Neural progenitor cell (in vitro differentiated cells): ENCODE data around the gene BICDL1. TPM values are rescaled to one million over a fixed set of nuclear protein-coding genes. Genes with fewer than 3 reads are reported as not detected.

Experiments used
- DNase-seq: peaks from one replicate; pipeline ENCODE4 v3.0.0-alpha.2; 2016; ENCODE audit warnings: low spot score
- H2AFZ ChIP-seq: fragments of 200-600 bp; sonication (generic); replicated peaks from 2 replicates; pipeline ENCODE4 v1.6.1; 2016; ENCODE audit warnings: antibody characterized with exemption
- H3F3A ChIP-seq: fragments of 200-600 bp; sonication (generic); 2 replicates; pipeline ENCODE4 v1.6.1; 2016; ENCODE audit warnings: antibody characterized with exemption, low read depth
- H3K27ac ChIP-seq: fragments of 200-600 bp; sonication (generic); 2 replicates; pipeline ENCODE4 v1.5.1; 2016; ENCODE audit warnings: mild to moderate bottlenecking
- H3K27me3 ChIP-seq: fragments of 200-600 bp; sonication (generic); 2 replicates; pipeline ENCODE4 v1.6.1; 2016; ENCODE audit warnings: mild to moderate bottlenecking, moderate library complexity
- H3K36me3 ChIP-seq: fragments of 200-600 bp; sonication (generic); 2 replicates; pipeline ENCODE4 v1.5.1; 2016
- H3K4me1 ChIP-seq: fragments of 200-600 bp; sonication (generic); 2 replicates; pipeline ENCODE4 v1.6.1; 2016; ENCODE audit warnings: mixed run types
- H3K4me2 ChIP-seq: fragments of 200-600 bp; sonication (generic); 2 replicates; pipeline ENCODE4 v1.6.1; 2016
- H3K4me3 ChIP-seq: fragments of 200-600 bp; sonication (generic); 2 replicates; pipeline ENCODE4 v1.5.1; 2016
- H3K79me2 ChIP-seq: fragments of 200-600 bp; sonication (generic); 2 replicates; pipeline ENCODE4 v1.6.1; 2016; ENCODE audit warnings: low read depth
- H3K9ac ChIP-seq: fragments of 200-600 bp; sonication (generic); 2 replicates; pipeline ENCODE4 v1.6.1; 2016
- H3K9me3 ChIP-seq: fragments of 200-600 bp; sonication (generic); 2 replicates; pipeline ENCODE4 v1.5.1; 2016; ENCODE audit warnings: low read depth
- H4K20me1 ChIP-seq: fragments of 200-600 bp; sonication (generic); 2 replicates; pipeline ENCODE4 v1.6.1; 2016; ENCODE audit warnings: low read depth
- H3K27ac Mint-ChIP-seq: 3 replicates; pipeline ENCODE4 v1.8.0; 2021; ENCODE audit warnings: mixed read lengths
- H3K27me3 Mint-ChIP-seq: 2 replicates; pipeline ENCODE4 v1.8.0; 2022; ENCODE audit warnings: low read depth, mild to moderate bottlenecking, inconsistent platforms, moderate library complexity, mixed read lengths; ENCODE audit not compliant: insufficient read depth
- H3K36me3 Mint-ChIP-seq: 3 replicates; pipeline ENCODE4 v1.8.0; 2021; ENCODE audit warnings: mixed read lengths
- H3K4me1 Mint-ChIP-seq: 3 replicates; pipeline ENCODE4 v1.8.0; 2021; ENCODE audit warnings: mixed read lengths
- H3K4me3 Mint-ChIP-seq: 3 replicates; pipeline ENCODE4 v1.8.0; 2021; ENCODE audit warnings: mild to moderate bottlenecking, moderate library complexity, mixed read lengths
- H3K9me3 Mint-ChIP-seq: 3 replicates; pipeline ENCODE4 v1.8.0; 2020; ENCODE audit warnings: mixed read lengths
- CTCF ChIP-seq: fragments of 200-600 bp; sonication (generic); IDR thresholded peaks from 2 replicates; pipeline ENCODE4 v1.5.1; 2017; ENCODE audit warnings: antibody characterized with exemption, mild to moderate bottlenecking
- EZH2 ChIP-seq: fragments of 200-600 bp; sonication (generic); IDR thresholded peaks from 2 replicates; pipeline ENCODE4 v1.6.1; 2017; ENCODE audit warnings: antibody characterized with exemption, mild to moderate bottlenecking, moderate library complexity
- EZH2phosphoT487 ChIP-seq: fragments of 200-600 bp; sonication (generic); IDR thresholded peaks from 2 replicates; pipeline ENCODE4 v1.6.1; 2017; ENCODE audit warnings: antibody characterized with exemption
- total RNA-seq: library from RNA; depleted of rRNA; stranded (reverse); fragments of >200 nt; gene quantifications from 2 replicates; pipeline ENCODE4 v1.2.3, GENCODE V29; 2015; ENCODE audit warnings: low replicate concordance

The BICDL1 gene
- total RNA-seq, 1 donor from 2014 or later: 3.8 TPM

- Mint-ChIP-seq H3K4me3 (no peak overlapping the region), H3K27ac (no peak overlapping the region), H3K27me3 (peaks cover 3% of the 10 kb centered on the region), H3K4me1 (peaks cover 25% of the 10 kb centered on the region), H3K36me3 (peaks cover 8% of the 10 kb centered on the region), H3K9me3 (no peaks in the 10 kb centered on the region)
- Histone ChIP-seq H3K79me2 (peaks cover 15% of the 10 kb centered on the region), H3K4me3 (no peak overlapping the region), H3K36me3 (no peaks in the 10 kb centered on the region), H4K20me1 (peaks cover 8% of the 10 kb centered on the region), H3K9me3 (no peaks in the 10 kb centered on the region), H3K9ac (no peak overlapping the region), H3K27me3 (no peaks in the 10 kb centered on the region), H3K4me1 (peaks cover 8% of the 10 kb centered on the region), H3F3A (peaks cover 23% of the 10 kb centered on the region), H3K4me2 (no peak overlapping the region), H3K27ac (no peak overlapping the region), H2AFZ (no peak overlapping the region)
- TF ChIP-seq EZH2 (no peak), EZH2phosphoT487 (no peak), CTCF (no peak)
- DNase-seq: no peak
Observed at GRCh38 chr12:120121766-120122293, 132.8 kb downstream of the BICDL1 start.

- Histone ChIP-seq H3K9me3 (no peaks in the 10 kb centered on the region), H3K27me3 (no peaks in the 10 kb centered on the region), H3K4me1 (no peaks in the 10 kb centered on the region), H2AFZ (no peak overlapping the region), H3K4me3 (no peak overlapping the region), H3K4me2 (no peak overlapping the region), H4K20me1 (no peaks in the 10 kb centered on the region), H3K79me2 (no peaks in the 10 kb centered on the region), H3K27ac (no peak overlapping the region), H3K9ac (no peak overlapping the region), H3K36me3 (no peaks in the 10 kb centered on the region), H3F3A (peaks cover 8% of the 10 kb centered on the region)
- Mint-ChIP-seq H3K4me3 (no peak overlapping the region), H3K36me3 (peaks cover 26% of the 10 kb centered on the region), H3K9me3 (no peaks in the 10 kb centered on the region), H3K27ac (no peak overlapping the region), H3K4me1 (peaks cover 8% of the 10 kb centered on the region), H3K27me3 (peaks cover 2% of the 10 kb centered on the region)
- DNase-seq: no peak
- TF ChIP-seq EZH2 (no peak), EZH2phosphoT487 (no peak), CTCF (no peak)
Observed at GRCh38 chr12:120125029-120125428, 136.0 kb downstream of the BICDL1 start.

GRCh38 chr12:120125792-120126634 lies 137.0 kb downstream of the BICDL1 start:
- TF ChIP-seq CTCF (no peak), EZH2 (no peak), EZH2phosphoT487 (no peak)
- Histone ChIP-seq H3K9ac (no peak overlapping the region), H3K9me3 (no peaks in the 10 kb centered on the region), H3K4me3 (no peak overlapping the region), H3F3A (peaks cover 8% of the 10 kb centered on the region), H3K27me3 (no peaks in the 10 kb centered on the region), H3K4me2 (no peak overlapping the region), H3K36me3 (no peaks in the 10 kb centered on the region), H4K20me1 (no peaks in the 10 kb centered on the region), H3K79me2 (no peaks in the 10 kb centered on the region), H3K27ac (no peak overlapping the region), H2AFZ (no peak overlapping the region), H3K4me1 (no peaks in the 10 kb centered on the region)
- no peak for DNase-seq
- Mint-ChIP-seq H3K27ac (no peak overlapping the region), H3K36me3 (peaks cover 26% of the 10 kb centered on the region), H3K4me3 (no peak overlapping the region), H3K27me3 (peaks cover 2% of the 10 kb centered on the region), H3K4me1 (peaks cover 8% of the 10 kb centered on the region), H3K9me3 (no peaks in the 10 kb centered on the region)
